HG03342 (cell line): Measurements from ENCODE around the gene CACNG4.

Experiments used
- ATAC-seq: cut with Tn5 transposase; IDR thresholded peaks from one replicate; pipeline ENCODE4 v1.9.1; 2021; ENCODE audit warnings: mild to moderate bottlenecking, moderate library complexity; ENCODE audit not compliant: unreplicated experiment

CACNG4 gene

GRCh38 chr17:67055811-67056745, 91.6 kb downstream of the CACNG4 start:
- ATAC-seq: no peak

GRCh38 chr17:67056746-67057490, 92.4 kb downstream of the CACNG4 start:
- no peak for ATAC-seq

GRCh38 chr17:67058036-67058435, 93.5 kb downstream of the CACNG4 start:
- ATAC-seq: no peak

GRCh38 chr17:67059372-67059771, 94.9 kb downstream of the CACNG4 start:
- no peak for ATAC-seq

GRCh38 chr17:67063141-67063540, 98.6 kb downstream of the CACNG4 start:
- no peak for ATAC-seq

- no peak for ATAC-seq
Observed at GRCh38 chr17:67066717-67067116, 102.2 kb downstream of the CACNG4 start.

GRCh38 chr17:67067571-67068482, 103.3 kb downstream of the CACNG4 start:
- ATAC-seq: no peak

GRCh38 chr17:67068999-67069398, 104.5 kb downstream of the CACNG4 start:
- ATAC-seq: no peak

- no peak for ATAC-seq
Observed at GRCh38 chr17:67069603-67070136, 105.2 kb downstream of the CACNG4 start.

GRCh38 chr17:67071595-67071994, 107.1 kb downstream of the CACNG4 start:
- ATAC-seq: no peak

- ATAC-seq: no peak
Observed at GRCh38 chr17:67072885-67073284, 108.4 kb downstream of the CACNG4 start.

- ATAC-seq: no peak
Observed at GRCh38 chr17:67074781-67075180, 110.3 kb downstream of the CACNG4 start.

GRCh38 chr17:67076290-67076689, 111.8 kb downstream of the CACNG4 start:
- ATAC-seq: no peak

- no peak for ATAC-seq
Observed at GRCh38 chr17:67078292-67078691, 113.8 kb downstream of the CACNG4 start.

GRCh38 chr17:67079491-67079890, 115.0 kb downstream of the CACNG4 start:
- ATAC-seq: no peak

GRCh38 chr17:67080804-67081203, 116.3 kb downstream of the CACNG4 start:
- no peak for ATAC-seq

- ATAC-seq: peak; percentile 68
Observed at GRCh38 chr17:67082107-67082506, 117.6 kb downstream of the CACNG4 start.
